HepG2 (cell line): ENCODE results near the gene SLX9. TPM values are rescaled to one million over a fixed set of nuclear protein-coding genes. Genes with fewer than 3 reads are reported as not detected.
A peak's percentile ranks its signal among the peaks of the same experiment; 100 is the strongest.

Experiments
- GATAD1 ChIP-seq: IDR thresholded peaks from 2 replicates; pipeline ENCODE4 v1.6.1; 2016; ENCODE audit warnings: missing genetic modification reagents, missing compliant biosample characterization
- SRY ChIP-seq: sonication (generic); formaldehyde crosslinking; IDR thresholded peaks from 2 replicates; pipeline ENCODE4 v1.8.0; 2022; ENCODE audit warnings: mild to moderate bottlenecking, missing genetic modification reagents
- ZNF878 ChIP-seq: sonication (generic); formaldehyde crosslinking; IDR thresholded peaks from 2 replicates; pipeline ENCODE4 v1.8.1; 2023; ENCODE audit warnings: mild to moderate bottlenecking, missing genetic modification reagents, moderate library complexity
- polyA plus RNA-seq, 8 experiments: library from polyadenylated mRNA; depleted of rRNA in 3 of 8; stranded (reverse) in 7 of 8; unstranded in 1 of 8; fragments of >200 nt; fragmentation: Illumina TruSeq in 4 of 8; extraction: Trizol in 4 of 8; gene quantifications; 2 replicates each; pipeline versions ENCODE4 v1.2.1 to v1.2.3, GENCODE V29; 2011 to 2016; ENCODE audit warnings: low read depth in 4 of 8, missing spikeins in 1 of 8, mixed read lengths in 1 of 8; ENCODE audit not compliant: insufficient read depth in 1 of 8
- total RNA-seq, 5 experiments: library from RNA; depleted of rRNA; stranded (reverse); fragments of >200 nt; fragmentation: Illumina TruSeq; extraction: Trizol; gene quantifications; 2 replicates each; pipeline ENCODE4 v1.2.3, GENCODE V29; 2016; ENCODE audit warnings: low read depth in 1 of 5
- TF ChIP-seq, protein P1 (sequence below): sonication (generic); formaldehyde crosslinking; IDR thresholded peaks from 2 replicates; pipeline ENCODE4 v1.9.0; 2021; ENCODE audit warnings: mild to moderate bottlenecking, missing genetic modification reagents
- TF ChIP-seq, protein P2 (sequence below): sonication (generic); formaldehyde crosslinking; IDR thresholded peaks from 2 replicates; pipeline ENCODE4 v1.5.0; 2020; ENCODE audit warnings: mild to moderate bottlenecking, missing genetic modification reagents, borderline replicate concordance
- TF ChIP-seq, protein P3 (sequence below): IDR thresholded peaks from 2 replicates; pipeline ENCODE4 v1.6.1; 2018; ENCODE audit warnings: missing genetic modification reagents
- TF ChIP-seq, protein P4 (sequence below): sonication (generic); formaldehyde crosslinking; IDR thresholded peaks from 2 replicates; pipeline ENCODE4 v1.5.0; 2020; ENCODE audit warnings: mild to moderate bottlenecking, missing genetic modification reagents

Gene SLX9
- total and polyA plus RNA-seq, 2 of the 13 experiments (the other 11 are each of a cell fraction or from before 2014, with no cell fraction given), result 21.0 to 47.1 TPM

DNA sequence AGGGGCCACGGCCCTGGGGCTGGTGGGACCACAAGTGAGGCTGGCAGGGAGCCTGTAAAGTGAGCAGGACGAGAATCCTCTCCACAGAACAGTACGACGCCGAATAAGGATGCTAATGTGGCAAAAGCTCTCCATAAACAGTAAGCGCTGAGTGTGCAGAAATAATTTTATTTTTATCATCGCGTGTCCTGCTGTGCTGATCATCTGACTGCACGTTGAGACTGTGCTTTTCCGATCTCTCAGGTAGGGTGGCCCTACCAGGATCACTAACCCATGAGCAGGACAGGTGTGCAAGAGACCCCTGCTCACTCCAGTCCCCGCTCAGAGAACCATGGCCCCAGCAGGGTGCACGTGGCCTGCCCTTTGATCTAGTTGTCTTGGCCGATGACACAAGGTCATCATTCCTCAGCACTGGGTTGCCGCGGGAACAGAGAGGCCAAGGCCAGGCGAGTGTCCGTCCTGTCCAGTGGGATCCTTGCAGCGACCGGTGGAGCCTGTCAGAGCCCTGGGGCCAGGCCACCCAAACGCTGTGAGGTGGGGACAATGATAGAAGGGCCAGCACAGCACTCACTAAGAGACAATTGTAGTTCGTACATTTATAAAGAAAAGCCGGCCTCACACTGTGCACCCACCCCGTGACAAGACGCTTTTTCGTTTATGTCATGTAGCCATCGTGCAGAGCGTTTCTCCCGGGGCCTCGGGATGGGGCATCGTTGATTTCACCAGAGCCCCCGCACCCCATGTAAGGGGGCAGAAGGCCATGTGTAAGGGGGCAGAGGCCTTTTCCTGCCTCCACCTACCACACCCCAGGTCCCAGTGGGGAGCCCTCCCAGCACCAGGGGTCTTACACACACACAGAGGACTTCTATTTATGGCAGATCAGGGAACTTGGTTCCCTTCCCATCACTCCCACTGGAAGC, 81.9 kb downstream of the SLX9 start (continued):
- TF ChIP-seq, protein P1, sequence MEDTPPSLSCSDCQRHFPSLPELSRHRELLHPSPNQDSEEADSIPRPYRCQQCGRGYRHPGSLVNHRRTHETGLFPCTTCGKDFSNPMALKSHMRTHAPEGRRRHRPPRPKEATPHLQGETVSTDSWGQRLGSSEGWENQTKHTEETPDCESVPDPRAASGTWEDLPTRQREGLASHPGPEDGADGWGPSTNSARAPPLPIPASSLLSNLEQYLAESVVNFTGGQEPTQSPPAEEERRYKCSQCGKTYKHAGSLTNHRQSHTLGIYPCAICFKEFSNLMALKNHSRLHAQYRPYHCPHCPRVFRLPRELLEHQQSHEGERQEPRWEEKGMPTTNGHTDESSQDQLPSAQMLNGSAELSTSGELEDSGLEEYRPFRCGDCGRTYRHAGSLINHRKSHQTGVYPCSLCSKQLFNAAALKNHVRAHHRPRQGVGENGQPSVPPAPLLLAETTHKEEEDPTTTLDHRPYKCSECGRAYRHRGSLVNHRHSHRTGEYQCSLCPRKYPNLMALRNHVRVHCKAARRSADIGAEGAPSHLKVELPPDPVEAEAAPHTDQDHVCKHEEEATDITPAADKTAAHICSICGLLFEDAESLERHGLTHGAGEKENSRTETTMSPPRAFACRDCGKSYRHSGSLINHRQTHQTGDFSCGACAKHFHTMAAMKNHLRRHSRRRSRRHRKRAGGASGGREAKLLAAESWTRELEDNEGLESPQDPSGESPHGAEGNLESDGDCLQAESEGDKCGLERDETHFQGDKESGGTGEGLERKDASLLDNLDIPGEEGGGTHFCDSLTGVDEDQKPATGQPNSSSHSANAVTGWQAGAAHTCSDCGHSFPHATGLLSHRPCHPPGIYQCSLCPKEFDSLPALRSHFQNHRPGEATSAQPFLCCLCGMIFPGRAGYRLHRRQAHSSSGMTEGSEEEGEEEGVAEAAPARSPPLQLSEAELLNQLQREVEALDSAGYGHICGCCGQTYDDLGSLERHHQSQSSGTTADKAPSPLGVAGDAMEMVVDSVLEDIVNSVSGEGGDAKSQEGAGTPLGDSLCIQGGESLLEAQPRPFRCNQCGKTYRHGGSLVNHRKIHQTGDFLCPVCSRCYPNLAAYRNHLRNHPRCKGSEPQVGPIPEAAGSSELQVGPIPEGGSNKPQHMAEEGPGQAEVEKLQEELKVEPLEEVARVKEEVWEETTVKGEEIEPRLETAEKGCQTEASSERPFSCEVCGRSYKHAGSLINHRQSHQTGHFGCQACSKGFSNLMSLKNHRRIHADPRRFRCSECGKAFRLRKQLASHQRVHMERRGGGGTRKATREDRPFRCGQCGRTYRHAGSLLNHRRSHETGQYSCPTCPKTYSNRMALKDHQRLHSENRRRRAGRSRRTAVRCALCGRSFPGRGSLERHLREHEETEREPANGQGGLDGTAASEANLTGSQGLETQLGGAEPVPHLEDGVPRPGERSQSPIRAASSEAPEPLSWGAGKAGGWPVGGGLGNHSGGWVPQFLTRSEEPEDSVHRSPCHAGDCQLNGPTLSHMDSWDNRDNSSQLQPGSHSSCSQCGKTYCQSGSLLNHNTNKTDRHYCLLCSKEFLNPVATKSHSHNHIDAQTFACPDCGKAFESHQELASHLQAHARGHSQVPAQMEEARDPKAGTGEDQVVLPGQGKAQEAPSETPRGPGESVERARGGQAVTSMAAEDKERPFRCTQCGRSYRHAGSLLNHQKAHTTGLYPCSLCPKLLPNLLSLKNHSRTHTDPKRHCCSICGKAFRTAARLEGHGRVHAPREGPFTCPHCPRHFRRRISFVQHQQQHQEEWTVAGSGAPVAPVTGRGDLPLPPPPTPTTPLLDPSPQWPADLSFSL, result no peak
- TF ChIP-seq GATAD1 (CRISPR knock-in tag) (0 out of 2 replicates have a peak, but pooled peaks have one; percentile 43), ZNF878 (CRISPR knock-in tag) (0 out of 2 replicates have a peak, but pooled peaks have one; percentile 63), SRY (CRISPR knock-in tag) (no peak)
- TF ChIP-seq, protein P2, sequence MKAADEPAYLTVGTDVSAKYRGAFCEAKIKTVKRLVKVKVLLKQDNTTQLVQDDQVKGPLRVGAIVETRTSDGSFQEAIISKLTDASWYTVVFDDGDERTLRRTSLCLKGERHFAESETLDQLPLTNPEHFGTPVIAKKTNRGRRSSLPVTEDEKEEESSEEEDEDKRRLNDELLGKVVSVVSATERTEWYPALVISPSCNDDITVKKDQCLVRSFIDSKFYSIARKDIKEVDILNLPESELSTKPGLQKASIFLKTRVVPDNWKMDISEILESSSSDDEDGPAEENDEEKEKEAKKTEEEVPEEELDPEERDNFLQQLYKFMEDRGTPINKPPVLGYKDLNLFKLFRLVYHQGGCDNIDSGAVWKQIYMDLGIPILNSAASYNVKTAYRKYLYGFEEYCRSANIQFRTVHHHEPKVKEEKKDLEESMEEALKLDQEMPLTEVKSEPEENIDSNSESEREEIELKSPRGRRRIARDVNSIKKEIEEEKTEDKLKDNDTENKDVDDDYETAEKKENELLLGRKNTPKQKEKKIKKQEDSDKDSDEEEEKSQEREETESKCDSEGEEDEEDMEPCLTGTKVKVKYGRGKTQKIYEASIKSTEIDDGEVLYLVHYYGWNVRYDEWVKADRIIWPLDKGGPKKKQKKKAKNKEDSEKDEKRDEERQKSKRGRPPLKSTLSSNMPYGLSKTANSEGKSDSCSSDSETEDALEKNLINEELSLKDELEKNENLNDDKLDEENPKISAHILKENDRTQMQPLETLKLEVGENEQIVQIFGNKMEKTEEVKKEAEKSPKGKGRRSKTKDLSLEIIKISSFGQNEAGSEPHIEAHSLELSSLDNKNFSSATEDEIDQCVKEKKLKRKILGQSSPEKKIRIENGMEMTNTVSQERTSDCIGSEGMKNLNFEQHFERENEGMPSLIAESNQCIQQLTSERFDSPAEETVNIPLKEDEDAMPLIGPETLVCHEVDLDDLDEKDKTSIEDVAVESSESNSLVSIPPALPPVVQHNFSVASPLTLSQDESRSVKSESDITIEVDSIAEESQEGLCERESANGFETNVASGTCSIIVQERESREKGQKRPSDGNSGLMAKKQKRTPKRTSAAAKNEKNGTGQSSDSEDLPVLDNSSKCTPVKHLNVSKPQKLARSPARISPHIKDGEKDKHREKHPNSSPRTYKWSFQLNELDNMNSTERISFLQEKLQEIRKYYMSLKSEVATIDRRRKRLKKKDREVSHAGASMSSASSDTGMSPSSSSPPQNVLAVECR (CRISPR knock-in tag), result peak; percentile 27; the same call in 1 of the 2 replicates
- TF ChIP-seq, protein P3, sequence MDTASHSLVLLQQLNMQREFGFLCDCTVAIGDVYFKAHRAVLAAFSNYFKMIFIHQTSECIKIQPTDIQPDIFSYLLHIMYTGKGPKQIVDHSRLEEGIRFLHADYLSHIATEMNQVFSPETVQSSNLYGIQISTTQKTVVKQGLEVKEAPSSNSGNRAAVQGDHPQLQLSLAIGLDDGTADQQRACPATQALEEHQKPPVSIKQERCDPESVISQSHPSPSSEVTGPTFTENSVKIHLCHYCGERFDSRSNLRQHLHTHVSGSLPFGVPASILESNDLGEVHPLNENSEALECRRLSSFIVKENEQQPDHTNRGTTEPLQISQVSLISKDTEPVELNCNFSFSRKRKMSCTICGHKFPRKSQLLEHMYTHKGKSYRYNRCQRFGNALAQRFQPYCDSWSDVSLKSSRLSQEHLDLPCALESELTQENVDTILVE (CRISPR knock-in tag), result 0 out of 2 replicates have a peak, but pooled peaks have one; percentile 35
- TF ChIP-seq, protein P4, sequence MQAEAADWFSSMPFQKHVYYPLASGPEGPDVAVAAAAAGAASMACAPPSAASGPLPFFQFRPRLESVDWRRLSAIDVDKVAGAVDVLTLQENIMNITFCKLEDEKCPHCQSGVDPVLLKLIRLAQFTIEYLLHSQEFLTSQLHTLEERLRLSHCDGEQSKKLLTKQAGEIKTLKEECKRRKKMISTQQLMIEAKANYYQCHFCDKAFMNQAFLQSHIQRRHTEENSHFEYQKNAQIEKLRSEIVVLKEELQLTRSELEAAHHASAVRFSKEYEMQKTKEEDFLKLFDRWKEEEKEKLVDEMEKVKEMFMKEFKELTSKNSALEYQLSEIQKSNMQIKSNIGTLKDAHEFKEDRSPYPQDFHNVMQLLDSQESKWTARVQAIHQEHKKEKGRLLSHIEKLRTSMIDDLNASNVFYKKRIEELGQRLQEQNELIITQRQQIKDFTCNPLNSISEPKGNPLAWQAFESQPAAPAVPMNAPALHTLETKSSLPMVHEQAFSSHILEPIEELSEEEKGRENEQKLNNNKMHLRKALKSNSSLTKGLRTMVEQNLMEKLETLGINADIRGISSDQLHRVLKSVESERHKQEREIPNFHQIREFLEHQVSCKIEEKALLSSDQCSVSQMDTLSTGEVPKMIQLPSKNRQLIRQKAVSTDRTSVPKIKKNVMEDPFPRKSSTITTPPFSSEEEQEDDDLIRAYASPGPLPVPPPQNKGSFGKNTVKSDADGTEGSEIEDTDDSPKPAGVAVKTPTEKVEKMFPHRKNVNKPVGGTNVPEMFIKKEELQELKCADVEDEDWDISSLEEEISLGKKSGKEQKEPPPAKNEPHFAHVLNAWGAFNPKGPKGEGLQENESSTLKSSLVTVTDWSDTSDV (CRISPR knock-in tag), result no peak
